Mesothelial cell of epicardium (in vitro differentiated cells): ENCODE measurements around the gene ACTR1B. TPM values are rescaled to one million over a fixed set of nuclear protein-coding genes. Genes with fewer than 3 reads are reported as not detected.

Experiments
- DNase-seq, 2 experiments: peaks; one replicate each; pipeline ENCODE4 v3.0.0; 2021; ENCODE audit warnings: low spot score in 2 of 2; ENCODE audit not compliant: unreplicated experiment in 2 of 2
- H3K27ac Mint-ChIP-seq: 2 replicates; pipeline ENCODE4 v1.8.0; 2021; ENCODE audit warnings: mixed read lengths
- H3K27me3 Mint-ChIP-seq: 2 replicates; pipeline ENCODE4 v1.8.0; 2021; ENCODE audit warnings: low read depth, mixed read lengths
- H3K36me3 Mint-ChIP-seq: 2 replicates; pipeline ENCODE4 v1.8.0; 2021; ENCODE audit warnings: mixed read lengths
- H3K4me1 Mint-ChIP-seq: 2 replicates; pipeline ENCODE4 v1.8.0; 2021; ENCODE audit warnings: mixed read lengths
- H3K4me3 Mint-ChIP-seq: 2 replicates; pipeline ENCODE4 v1.8.0; 2021; ENCODE audit warnings: mild to moderate bottlenecking, moderate library complexity, mixed read lengths
- H3K9me3 Mint-ChIP-seq: 2 replicates; pipeline ENCODE4 v1.8.0; 2021; ENCODE audit warnings: mixed read lengths
- total RNA-seq: library from RNA; stranded (reverse); gene quantifications from 3 replicates; pipeline ENCODE4 v1.2.1, GENCODE V29; 2021
- TF ChIP-seq, protein P1 (sequence below): fragments of 200-600 bp; sonication (generic); IDR thresholded peaks from one replicate; pipeline ENCODE4 v1.5.0; 2021; ENCODE audit warnings: antibody characterized with exemption; ENCODE audit not compliant: unreplicated experiment

The ACTR1B gene
- total RNA-seq, 1 donor from 2014 or later, result 74.3 TPM

DNA sequence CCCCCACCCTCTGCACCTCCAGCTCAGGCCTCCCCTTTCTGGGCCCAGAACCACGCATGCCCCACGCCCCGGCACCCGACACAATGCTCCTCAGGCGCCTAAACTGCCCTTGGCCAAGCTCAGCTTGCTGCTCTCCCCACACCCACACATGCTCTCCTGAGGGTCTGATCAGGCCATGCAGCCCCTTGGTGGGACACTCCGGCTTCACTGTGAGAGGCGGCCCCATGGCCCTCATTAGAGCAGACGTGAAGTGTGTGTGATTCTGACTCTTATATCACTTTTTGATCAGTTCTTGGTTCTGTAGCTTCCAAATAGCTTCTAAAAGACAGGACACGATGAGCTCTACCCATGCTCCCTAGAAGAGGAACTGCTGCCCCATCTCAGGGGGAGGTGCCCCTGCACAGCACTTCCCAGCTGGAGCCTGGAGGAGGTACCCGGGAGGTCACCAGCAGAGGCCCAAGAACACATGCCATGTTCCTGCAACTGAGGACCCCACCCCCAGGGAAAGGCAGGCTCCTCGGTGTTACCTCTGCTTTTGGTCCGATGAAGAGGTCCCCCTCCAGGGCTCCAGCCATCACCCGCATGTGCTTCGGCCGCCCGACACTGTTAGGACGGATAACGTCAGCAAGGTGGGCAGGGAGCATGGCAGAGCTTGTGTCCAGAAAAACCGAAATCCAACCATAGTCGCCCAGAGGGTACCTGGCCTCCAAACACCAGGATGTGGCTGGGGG lies 3.6 kb downstream of the ACTR1B start:
- H3K4me1 Mint-ChIP-seq, result peaks cover 18% of the 10 kb centered on the region

DNA sequence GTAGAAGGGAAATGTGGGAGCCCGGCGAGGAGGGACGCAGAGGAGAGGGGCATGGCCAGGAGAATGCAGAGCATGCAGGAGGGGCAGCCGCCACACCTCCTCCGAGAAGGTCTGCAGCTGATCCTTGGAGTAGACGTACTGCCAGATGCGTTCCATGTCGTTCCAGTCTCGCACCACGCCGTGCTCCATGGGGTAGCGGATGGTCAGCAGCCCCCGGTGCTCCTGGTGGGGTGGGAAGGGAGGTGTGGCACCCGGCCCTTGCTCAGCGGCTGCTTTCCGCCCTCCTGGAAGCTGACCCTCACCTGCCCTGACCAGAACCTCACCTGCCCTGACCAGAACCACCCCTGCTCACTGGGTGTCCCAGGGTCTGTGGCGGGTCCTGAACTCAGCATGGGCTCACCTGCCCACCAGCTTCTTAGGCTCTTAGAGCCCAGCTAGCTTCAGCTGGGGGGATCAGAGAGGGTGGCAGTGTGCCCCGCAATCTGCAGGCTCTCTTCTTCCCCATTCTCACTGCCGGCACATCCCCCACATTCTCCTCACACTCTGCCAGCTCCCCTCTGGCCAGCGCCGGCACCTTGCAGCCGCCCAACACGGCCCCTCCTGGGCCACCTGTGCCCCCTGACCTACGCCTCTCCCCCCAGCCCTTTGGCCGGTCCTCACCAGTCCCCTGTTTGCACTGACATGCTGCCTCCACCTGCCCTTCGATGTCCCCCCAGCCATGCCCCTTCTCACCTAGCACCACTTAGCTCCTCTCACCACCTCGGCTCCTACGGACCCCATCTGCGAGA lies 4.4 kb downstream of the ACTR1B start:
- H3K36me3 Mint-ChIP-seq, result peaks cover 28% of the 10 kb centered on the region
- no peak for DNase-seq
- peaks cover 11% of the 10 kb centered on the region for H3K9me3 Mint-ChIP-seq
- H3K27me3 Mint-ChIP-seq, result no peaks in the 10 kb centered on the region
- no peak overlapping the region for H3K27ac Mint-ChIP-seq
- TF ChIP-seq, protein P1, sequence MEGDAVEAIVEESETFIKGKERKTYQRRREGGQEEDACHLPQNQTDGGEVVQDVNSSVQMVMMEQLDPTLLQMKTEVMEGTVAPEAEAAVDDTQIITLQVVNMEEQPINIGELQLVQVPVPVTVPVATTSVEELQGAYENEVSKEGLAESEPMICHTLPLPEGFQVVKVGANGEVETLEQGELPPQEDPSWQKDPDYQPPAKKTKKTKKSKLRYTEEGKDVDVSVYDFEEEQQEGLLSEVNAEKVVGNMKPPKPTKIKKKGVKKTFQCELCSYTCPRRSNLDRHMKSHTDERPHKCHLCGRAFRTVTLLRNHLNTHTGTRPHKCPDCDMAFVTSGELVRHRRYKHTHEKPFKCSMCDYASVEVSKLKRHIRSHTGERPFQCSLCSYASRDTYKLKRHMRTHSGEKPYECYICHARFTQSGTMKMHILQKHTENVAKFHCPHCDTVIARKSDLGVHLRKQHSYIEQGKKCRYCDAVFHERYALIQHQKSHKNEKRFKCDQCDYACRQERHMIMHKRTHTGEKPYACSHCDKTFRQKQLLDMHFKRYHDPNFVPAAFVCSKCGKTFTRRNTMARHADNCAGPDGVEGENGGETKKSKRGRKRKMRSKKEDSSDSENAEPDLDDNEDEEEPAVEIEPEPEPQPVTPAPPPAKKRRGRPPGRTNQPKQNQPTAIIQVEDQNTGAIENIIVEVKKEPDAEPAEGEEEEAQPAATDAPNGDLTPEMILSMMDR, result no peak
- H3K4me1 Mint-ChIP-seq, result peaks cover 16% of the 10 kb centered on the region
- no peak overlapping the region for H3K4me3 Mint-ChIP-seq

More for the DNA sequence above, 3.6 kb downstream of the ACTR1B start:
- peaks cover 20% of the 10 kb centered on the region for H3K36me3 Mint-ChIP-seq
- H3K27ac Mint-ChIP-seq, result no peak overlapping the region
- no peak for DNase-seq
- peaks cover 4% of the 10 kb centered on the region for H3K9me3 Mint-ChIP-seq
- no peak overlapping the region for H3K4me3 Mint-ChIP-seq
- H3K27me3 Mint-ChIP-seq, result no peaks in the 10 kb centered on the region
- TF ChIP-seq, protein P1, result no peak

DNA sequence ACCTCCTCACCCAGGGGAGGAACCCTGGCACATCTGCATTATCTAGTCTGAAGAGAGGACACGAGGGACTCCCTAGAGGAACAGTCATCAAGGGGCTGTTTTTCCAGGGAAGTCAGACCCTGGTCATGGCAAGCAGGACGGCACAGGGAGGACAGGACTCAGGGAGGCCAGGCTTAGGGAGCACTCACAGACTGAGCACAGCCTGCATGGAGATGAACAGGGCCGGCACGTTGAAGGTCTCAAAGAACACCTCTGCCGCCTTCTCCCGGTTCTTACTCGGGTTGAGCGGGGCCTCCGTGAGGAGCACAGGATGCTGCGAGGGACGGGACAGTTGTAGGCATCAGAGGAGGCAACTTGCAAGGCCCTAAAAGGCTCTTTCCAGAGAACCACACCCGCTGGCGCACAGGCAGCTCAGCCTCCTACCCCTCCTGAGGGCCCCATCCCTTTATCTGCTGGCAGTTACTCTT lies 5.1 kb downstream of the ACTR1B start:
- DNase-seq, result no peak
- no peaks in the 10 kb centered on the region for H3K27me3 Mint-ChIP-seq
- H3K4me3 Mint-ChIP-seq, result no peak overlapping the region
- H3K9me3 Mint-ChIP-seq, result peaks cover 18% of the 10 kb centered on the region
- TF ChIP-seq, protein P1, result no peak
- no peak overlapping the region for H3K27ac Mint-ChIP-seq
- peaks cover 35% of the 10 kb centered on the region for H3K36me3 Mint-ChIP-seq
- H3K4me1 Mint-ChIP-seq, result peaks cover 16% of the 10 kb centered on the region

DNA sequence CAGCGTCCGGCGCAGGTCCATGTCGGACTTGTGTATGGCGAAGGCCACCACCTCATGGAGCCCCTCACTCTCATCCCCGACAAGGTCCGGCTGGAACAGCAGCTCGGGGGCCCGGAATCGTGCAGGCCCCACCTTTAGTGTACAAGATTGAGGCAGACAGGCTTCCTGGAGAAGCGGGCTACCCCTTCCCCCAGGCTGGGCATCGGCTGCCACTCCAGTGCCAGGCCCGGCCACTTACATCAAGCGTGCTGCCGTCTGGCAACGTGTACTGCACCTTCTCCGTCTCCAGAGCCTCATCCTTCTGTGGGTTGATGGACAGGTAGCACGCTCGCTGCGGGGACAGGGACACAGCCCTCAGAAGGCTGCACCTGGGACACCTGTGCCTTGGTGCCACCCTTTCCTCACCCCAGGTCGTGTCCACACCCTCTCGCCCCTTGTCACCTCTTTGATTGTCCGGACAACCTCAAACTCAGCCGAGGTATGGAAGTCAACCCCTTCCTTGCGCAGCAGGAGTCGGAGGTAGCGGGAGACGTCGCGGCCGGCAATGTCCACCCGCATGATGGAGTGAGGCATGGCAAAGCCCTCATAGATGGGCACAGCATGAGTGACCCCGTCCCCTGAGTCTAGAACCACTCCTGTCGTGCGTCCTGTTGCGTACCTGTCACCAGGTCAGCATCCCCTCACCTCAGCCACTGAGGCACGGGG lies 5.7 kb downstream of the ACTR1B start:
- H3K27ac Mint-ChIP-seq, result no peak overlapping the region
- no peaks in the 10 kb centered on the region for H3K27me3 Mint-ChIP-seq
- TF ChIP-seq, protein P1, result no peak
- no peak overlapping the region for H3K4me3 Mint-ChIP-seq
- peaks cover 16% of the 10 kb centered on the region for H3K4me1 Mint-ChIP-seq
- H3K9me3 Mint-ChIP-seq, result peaks cover 23% of the 10 kb centered on the region
- no peak for DNase-seq
- H3K36me3 Mint-ChIP-seq, result peaks cover 40% of the 10 kb centered on the region

DNA sequence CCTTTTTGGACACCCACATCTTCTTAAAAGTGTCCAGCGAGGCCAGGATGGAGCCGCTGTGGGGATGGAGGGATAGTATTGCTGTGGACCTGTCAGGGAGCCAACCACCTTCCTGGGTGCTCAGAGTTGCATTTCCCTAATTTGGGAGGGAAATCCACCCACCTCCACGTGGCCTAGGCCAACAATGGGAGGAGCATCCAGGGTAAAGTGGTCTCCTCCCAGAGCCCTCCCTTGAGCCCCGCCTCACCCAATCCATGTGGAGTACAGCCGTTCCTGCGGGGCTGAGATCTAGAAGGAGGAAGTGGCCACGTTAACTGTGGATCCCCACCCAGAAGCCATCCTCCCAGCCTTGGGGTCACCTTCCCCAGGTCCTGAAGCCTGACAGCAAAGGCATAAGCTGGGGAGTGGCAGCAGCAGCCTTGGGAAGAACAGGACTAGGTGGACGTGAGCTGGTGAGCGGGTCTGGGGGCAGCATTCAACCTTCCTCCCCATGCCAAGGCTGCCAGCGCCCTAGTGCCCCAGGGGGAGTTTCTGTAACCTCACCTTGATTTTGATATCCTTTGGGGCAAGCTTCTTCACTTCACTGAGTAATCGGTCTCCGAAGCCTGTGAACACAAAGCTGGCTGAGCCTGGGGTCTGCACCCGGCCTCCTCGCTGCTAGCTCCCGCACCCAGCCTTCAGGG lies 6.8 kb downstream of the ACTR1B start:
- no peak for DNase-seq
- Mint-ChIP-seq H3K4me3 (no peak overlapping the region), H3K4me1 (peaks cover 7% of the 10 kb centered on the region), H3K36me3 (peaks cover 40% of the 10 kb centered on the region), H3K9me3 (peaks cover 23% of the 10 kb centered on the region), H3K27me3 (no peaks in the 10 kb centered on the region), H3K27ac (no peak overlapping the region)
- TF ChIP-seq, protein P1, result no peak
